ENCODE results near the gene ZNRF1. TPM values are rescaled to one million over a fixed set of nuclear protein-coding genes. Genes with fewer than 3 reads are reported as not detected.

The ZNRF1 gene
- total and polyA plus RNA-seq, 2 of the 4 experiments (the other 2 are of a cell fraction) = 8.2 to 20.7 TPM

DNA sequence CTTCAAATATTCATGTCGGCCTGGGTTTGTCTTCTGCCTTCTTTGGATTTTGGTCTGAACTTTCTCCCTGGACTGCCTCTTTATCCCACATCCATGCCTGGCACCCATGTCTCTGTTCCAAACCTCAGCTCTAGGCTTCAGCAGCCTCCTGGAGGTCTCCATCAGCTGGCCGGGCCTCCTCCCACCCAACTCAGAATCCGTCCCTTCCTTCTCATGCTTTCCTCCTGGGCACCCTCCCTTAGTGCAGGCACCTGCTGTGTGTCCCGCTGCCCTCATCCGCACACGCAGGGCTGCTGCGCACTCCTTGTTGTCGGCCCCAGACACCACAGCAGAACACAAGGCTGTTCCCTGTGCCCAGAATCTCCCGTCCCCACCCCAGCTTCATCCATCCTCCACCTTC is 103.8 kb downstream of the ZNRF1 start:
- H4K5ac ChIP-seq (ENCODE audit: low read depth, low read length) = no peak overlapping the region
- 98% methylated on average over 7 of the region's 9 CpGs; no CpG with 5 or more reads in 1 of the 2 experiments for WGBS, 2 experiments (ENCODE audit: extremely low coverage in 2 of 2, insufficient read length in 1 of 2)
- no peak overlapping the region for H3K4me3 ChIP-seq (ENCODE audit: insufficient read depth, low read depth, low read length)
- DNase-seq = no peak
- ChIA-PET CTCF (no interaction called here), POLR2A (ENCODE audit: unreplicated experiment) (no interaction called here)
- H2BK20ac ChIP-seq (ENCODE audit: low read depth, low read length) = no peak overlapping the region
- no peak overlapping the region for H4K91ac ChIP-seq (ENCODE audit: insufficient read depth, low read depth, low read length)
- no peak overlapping the region for H3K56ac ChIP-seq (ENCODE audit: extremely low read depth, insufficient read depth, low read length)
- peaks cover 16 to 62% of the 10 kb centered on the region in 2 experiments for H3K79me1 ChIP-seq (ENCODE audit: low read depth in 1 of 2, low read length in 2 of 2)
- peaks cover 33% of the 10 kb centered on the region for H3K4me1 ChIP-seq (ENCODE audit: control insufficient read depth, insufficient read depth, low read length)
- H2BK5ac ChIP-seq (ENCODE audit: low read depth, low read length, poor library complexity, severe bottlenecking) = no peak overlapping the region
- no peak overlapping the region for H3K23ac ChIP-seq (ENCODE audit: low read depth, low read length)
- BruUV-seq (replicated peaks) = no TSS peak
- intact Hi-C loops (cut with micrococcal nuclease) = no loop called here
- H4K20me1 ChIP-seq (ENCODE audit: insufficient read depth, low read length) = no peaks in the 10 kb centered on the region
- H2BK15ac ChIP-seq (ENCODE audit: low read depth, low read length) = no peak overlapping the region
- no peak overlapping the region for H4K8ac ChIP-seq (ENCODE audit: low read depth in 2 of 2, low read length in 2 of 2)
- in situ Hi-C loops (cut with MboI; ENCODE audit: low sequenced_read_pairs) = no loop called here
- H2AK9ac ChIP-seq (replicated peaks; ENCODE audit: low read depth, low read length, poor library complexity) = no peak overlapping the region
- no peak overlapping the region for H2AFZ ChIP-seq (replicated peaks; ENCODE audit: low read length, poor library complexity)
- no peak overlapping the region for H3K14ac ChIP-seq (replicated peaks; ENCODE audit: low read depth, low read length)
- no peak overlapping the region for H3K27ac ChIP-seq (ENCODE audit: insufficient read depth, low read length)
- no peaks in the 10 kb centered on the region for H3K27me3 ChIP-seq (ENCODE audit: control insufficient read depth, insufficient read depth, low read length)
- no peak overlapping the region for H3K18ac ChIP-seq (ENCODE audit: low read depth, low read length)
- no peak for ATAC-seq (ENCODE audit: low read depth)
- dilution Hi-C loops (cut with HindIII; ENCODE audit: low sequenced_read_pairs, unreplicated experiment) = no loop called here
- H2BK120ac ChIP-seq (ENCODE audit: low read depth, low read length) = no peak overlapping the region
- no peak overlapping the region for H3K4me2 ChIP-seq (ENCODE audit: low read depth, low read length)
- no peaks in the 10 kb centered on the region for H3K36me3 ChIP-seq (ENCODE audit: control insufficient read depth, insufficient read depth, low read length)
- TF ChIP-seq NFE2L2 (IDR thresholded peaks at IDR 0.05; ENCODE audit: low read depth, low read length) (no peak), MAZ (IDR thresholded peaks at IDR 0.05; ENCODE audit: borderline replicate concordance, low read depth, low read length) (no peak), MAFK (IDR thresholded peaks at IDR 0.05; ENCODE audit: low read depth, low read length) (no peak), MXI1 (IDR thresholded peaks at IDR 0.05; ENCODE audit: borderline replicate concordance, low read depth, low read length) (no peak), RCOR1 (IDR thresholded peaks at IDR 0.05; ENCODE audit: insufficient replicate concordance, low read length) (no peak)
- TF ChIP-seq, protein P1, sequence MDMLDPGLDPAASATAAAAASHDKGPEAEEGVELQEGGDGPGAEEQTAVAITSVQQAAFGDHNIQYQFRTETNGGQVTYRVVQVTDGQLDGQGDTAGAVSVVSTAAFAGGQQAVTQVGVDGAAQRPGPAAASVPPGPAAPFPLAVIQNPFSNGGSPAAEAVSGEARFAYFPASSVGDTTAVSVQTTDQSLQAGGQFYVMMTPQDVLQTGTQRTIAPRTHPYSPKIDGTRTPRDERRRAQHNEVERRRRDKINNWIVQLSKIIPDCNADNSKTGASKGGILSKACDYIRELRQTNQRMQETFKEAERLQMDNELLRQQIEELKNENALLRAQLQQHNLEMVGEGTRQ (IDR thresholded peaks at IDR 0.05; ENCODE audit: low read depth, low read length) = no peak
- peaks cover 31% of the 10 kb centered on the region for H3K9me1 ChIP-seq (ENCODE audit: insufficient read depth, low read length)
- no peak overlapping the region for H3K9ac ChIP-seq (ENCODE audit: low read depth, low read length)
- H3K9me3 ChIP-seq (ENCODE audit: control insufficient read depth, insufficient read depth, low read length) = no peaks in the 10 kb centered on the region
- no peak overlapping the region for H2AK5ac ChIP-seq (ENCODE audit: low read depth, low read length)
- H3K4ac ChIP-seq (ENCODE audit: low read depth, low read length) = no peak overlapping the region
